Astrocyte (in vitro differentiated cells and primary cell): ENCODE data around the gene CNTNAP2. TPM values are rescaled to one million over a fixed set of nuclear protein-coding genes. Genes with fewer than 3 reads are reported as not detected.

Source experiments
- DNase-seq: peaks from one replicate; pipeline ENCODE4 v3.0.0-alpha.2; 2010; ENCODE audit warnings: low read depth
- FAIRE-seq: peaks from 2 replicates; lab custom pipeline; 2011; peaks lifted over from hg19 to GRCh38; lab: Jason Lieb, UNC
- H2AFZ ChIP-seq: 2 replicates; pipeline ENCODE4 v1.6.0; 2012; ENCODE audit warnings: low read depth, low read length, inconsistent platforms
- H3K27ac ChIP-seq: 2 replicates; pipeline ENCODE4 v1.5.1; 2011; ENCODE audit warnings: low read depth, low read length, inconsistent platforms
- H3K27me3 ChIP-seq: 2 replicates; pipeline ENCODE4 v1.6.0; 2011; ENCODE audit warnings: low read length, inconsistent platforms; ENCODE audit not compliant: insufficient read depth
- H3K36me3 ChIP-seq: 2 replicates; pipeline ENCODE4 v1.5.1; 2011; ENCODE audit warnings: low read length, inconsistent platforms; ENCODE audit not compliant: insufficient read depth
- H3K4me1 ChIP-seq: 2 replicates; pipeline ENCODE4 v1.5.1; 2011; ENCODE audit warnings: low read length, inconsistent platforms; ENCODE audit not compliant: insufficient read depth
- H3K4me2 ChIP-seq: 2 replicates; pipeline ENCODE4 v1.6.0; 2012; ENCODE audit warnings: low read length, inconsistent platforms
- H3K4me3 ChIP-seq: 2 replicates; pipeline ENCODE4 v1.5.1; 2011; ENCODE audit warnings: low read depth, mild to moderate bottlenecking, low read length, inconsistent platforms; ENCODE audit not compliant: insufficient read depth
- H3K79me2 ChIP-seq: 2 replicates; pipeline ENCODE4 v1.6.0; 2012; ENCODE audit warnings: mild to moderate bottlenecking, low read length, inconsistent platforms; ENCODE audit not compliant: insufficient read depth
- H3K9ac ChIP-seq: 2 replicates; pipeline ENCODE4 v1.6.0; 2012; ENCODE audit warnings: mild to moderate bottlenecking, low read length, inconsistent platforms
- H3K9me3 ChIP-seq: 2 replicates; pipeline ENCODE4 v1.5.1; 2012; ENCODE audit warnings: low read depth, mild to moderate bottlenecking, low read length, inconsistent platforms; ENCODE audit not compliant: insufficient read depth
- H4K20me1 ChIP-seq: 2 replicates; pipeline ENCODE4 v1.6.0; 2012; ENCODE audit warnings: low read length, inconsistent platforms; ENCODE audit not compliant: insufficient read depth
- H3K27ac Mint-ChIP-seq: one replicate; pipeline ENCODE4 v1.8.0; 2021; ENCODE audit warnings: mild to moderate bottlenecking, mixed read lengths; ENCODE audit not compliant: unreplicated experiment
- H3K27me3 Mint-ChIP-seq: one replicate; pipeline ENCODE4 v1.8.0; 2021; ENCODE audit warnings: low read depth, mixed read lengths; ENCODE audit not compliant: unreplicated experiment
- H3K36me3 Mint-ChIP-seq: one replicate; pipeline ENCODE4 v1.8.0; 2021; ENCODE audit warnings: low read depth, mixed read lengths; ENCODE audit not compliant: unreplicated experiment
- H3K4me1 Mint-ChIP-seq: one replicate; pipeline ENCODE4 v1.8.0; 2021; ENCODE audit warnings: low read depth, mixed read lengths; ENCODE audit not compliant: unreplicated experiment
- H3K4me3 Mint-ChIP-seq: one replicate; pipeline ENCODE4 v1.8.0; 2021; ENCODE audit warnings: mild to moderate bottlenecking, moderate library complexity, mixed read lengths; ENCODE audit not compliant: unreplicated experiment
- H3K9me3 Mint-ChIP-seq: one replicate; pipeline ENCODE4 v1.8.0; 2021; ENCODE audit warnings: mild to moderate bottlenecking, mixed read lengths; ENCODE audit not compliant: unreplicated experiment
- EZH2 ChIP-seq: IDR thresholded peaks from 2 replicates; pipeline ENCODE4 v1.6.1; 2012; ENCODE audit warnings: mild to moderate bottlenecking, low read length, inconsistent platforms; ENCODE audit not compliant: insufficient read depth
- total RNA-seq: library from RNA; stranded (reverse); gene quantifications from 2 replicates; pipeline ENCODE4 v1.2.1, GENCODE V29; 2021
- TF ChIP-seq, protein P1 (sequence below): IDR thresholded peaks from 2 replicates; pipeline ENCODE4 v1.5.1; 2011; ENCODE audit warnings: low read depth, mild to moderate bottlenecking, inconsistent platforms, low read length, moderate library complexity; ENCODE audit not compliant: insufficient read depth

The CNTNAP2 gene
- total RNA-seq, 1 donor from 2014 or later = 20.0 TPM

DNA sequence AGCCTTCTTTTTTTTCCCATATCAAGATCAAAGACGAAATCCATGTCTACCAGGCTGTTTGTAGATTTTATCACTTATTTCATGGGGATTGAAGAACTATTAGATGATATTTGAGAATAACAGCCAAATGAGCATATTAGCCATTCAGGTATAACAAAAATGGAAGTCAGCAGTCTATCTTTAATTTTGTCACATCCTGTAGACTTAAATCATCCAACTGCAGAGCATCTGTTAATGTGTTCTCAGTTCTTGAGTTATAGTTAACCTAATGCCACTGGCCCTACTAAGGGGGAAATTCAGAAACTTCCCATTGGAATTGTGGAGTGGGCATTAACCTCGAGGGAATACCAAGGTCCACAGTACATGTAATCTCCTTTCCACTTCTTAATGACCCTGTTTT lies 380.1 kb downstream of the CNTNAP2 start:
- H4K20me1 ChIP-seq = no peaks in the 10 kb centered on the region
- no peaks in the 10 kb centered on the region for H3K9me3 ChIP-seq
- H3K27ac ChIP-seq = no peak overlapping the region
- no peak for DNase-seq
- TF ChIP-seq, protein P1, sequence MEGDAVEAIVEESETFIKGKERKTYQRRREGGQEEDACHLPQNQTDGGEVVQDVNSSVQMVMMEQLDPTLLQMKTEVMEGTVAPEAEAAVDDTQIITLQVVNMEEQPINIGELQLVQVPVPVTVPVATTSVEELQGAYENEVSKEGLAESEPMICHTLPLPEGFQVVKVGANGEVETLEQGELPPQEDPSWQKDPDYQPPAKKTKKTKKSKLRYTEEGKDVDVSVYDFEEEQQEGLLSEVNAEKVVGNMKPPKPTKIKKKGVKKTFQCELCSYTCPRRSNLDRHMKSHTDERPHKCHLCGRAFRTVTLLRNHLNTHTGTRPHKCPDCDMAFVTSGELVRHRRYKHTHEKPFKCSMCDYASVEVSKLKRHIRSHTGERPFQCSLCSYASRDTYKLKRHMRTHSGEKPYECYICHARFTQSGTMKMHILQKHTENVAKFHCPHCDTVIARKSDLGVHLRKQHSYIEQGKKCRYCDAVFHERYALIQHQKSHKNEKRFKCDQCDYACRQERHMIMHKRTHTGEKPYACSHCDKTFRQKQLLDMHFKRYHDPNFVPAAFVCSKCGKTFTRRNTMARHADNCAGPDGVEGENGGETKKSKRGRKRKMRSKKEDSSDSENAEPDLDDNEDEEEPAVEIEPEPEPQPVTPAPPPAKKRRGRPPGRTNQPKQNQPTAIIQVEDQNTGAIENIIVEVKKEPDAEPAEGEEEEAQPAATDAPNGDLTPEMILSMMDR = no peak
- no peak for TF ChIP-seq EZH2
- Mint-ChIP-seq H3K4me3 (no peak overlapping the region), H3K27ac (no peak overlapping the region), H3K4me1 (no peaks in the 10 kb centered on the region), H3K9me3 (no peaks in the 10 kb centered on the region), H3K36me3 (no peaks in the 10 kb centered on the region), H3K27me3 (no peaks in the 10 kb centered on the region)
- no peaks in the 10 kb centered on the region for H3K4me1 ChIP-seq
- FAIRE-seq = no peak
- no peak overlapping the region for H2AFZ ChIP-seq
- H3K4me3 ChIP-seq = no peak overlapping the region
- H3K4me2 ChIP-seq = no peak overlapping the region
- H3K36me3 ChIP-seq = no peaks in the 10 kb centered on the region
- H3K27me3 ChIP-seq = no peaks in the 10 kb centered on the region
- H3K9ac ChIP-seq = no peak overlapping the region
- H3K79me2 ChIP-seq = no peaks in the 10 kb centered on the region

DNA sequence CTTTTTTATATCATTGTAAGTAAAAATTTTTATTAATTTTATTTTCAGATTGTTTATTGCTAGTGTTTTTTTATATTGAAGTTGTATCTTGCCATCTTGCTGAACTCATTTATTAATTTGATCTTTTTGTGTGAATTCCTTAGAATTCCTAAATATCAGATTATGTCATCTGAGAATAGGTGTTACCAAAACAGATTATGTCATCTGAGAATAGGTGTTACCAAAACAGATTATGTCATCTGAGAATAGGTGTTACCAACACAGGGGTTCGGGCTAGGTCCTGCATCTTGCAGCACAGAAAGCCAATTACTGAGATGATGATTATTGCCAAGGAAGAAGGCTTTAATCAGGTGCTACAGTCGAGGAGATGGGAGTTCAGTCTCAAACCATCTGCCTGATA lies 383.4 kb downstream of the CNTNAP2 start:
- no peaks in the 10 kb centered on the region for H3K36me3 ChIP-seq
- H3K4me3 ChIP-seq = no peak overlapping the region
- no peak for DNase-seq
- no peaks in the 10 kb centered on the region for H3K27me3 ChIP-seq
- TF ChIP-seq EZH2 = no peak
- TF ChIP-seq, protein P1 = no peak
- no peaks in the 10 kb centered on the region for H4K20me1 ChIP-seq
- H3K9me3 ChIP-seq = peaks cover 9% of the 10 kb centered on the region
- no peaks in the 10 kb centered on the region for H3K4me1 ChIP-seq
- Mint-ChIP-seq H3K4me1 (no peaks in the 10 kb centered on the region), H3K4me3 (no peak overlapping the region), H3K27ac (no peak overlapping the region), H3K27me3 (no peaks in the 10 kb centered on the region), H3K36me3 (no peaks in the 10 kb centered on the region), H3K9me3 (peaks cover 5% of the 10 kb centered on the region)
- H3K79me2 ChIP-seq = no peaks in the 10 kb centered on the region
- H2AFZ ChIP-seq = no peak overlapping the region
- H3K4me2 ChIP-seq = no peak overlapping the region
- FAIRE-seq = no peak
- no peak overlapping the region for H3K27ac ChIP-seq
- no peak overlapping the region for H3K9ac ChIP-seq

DNA sequence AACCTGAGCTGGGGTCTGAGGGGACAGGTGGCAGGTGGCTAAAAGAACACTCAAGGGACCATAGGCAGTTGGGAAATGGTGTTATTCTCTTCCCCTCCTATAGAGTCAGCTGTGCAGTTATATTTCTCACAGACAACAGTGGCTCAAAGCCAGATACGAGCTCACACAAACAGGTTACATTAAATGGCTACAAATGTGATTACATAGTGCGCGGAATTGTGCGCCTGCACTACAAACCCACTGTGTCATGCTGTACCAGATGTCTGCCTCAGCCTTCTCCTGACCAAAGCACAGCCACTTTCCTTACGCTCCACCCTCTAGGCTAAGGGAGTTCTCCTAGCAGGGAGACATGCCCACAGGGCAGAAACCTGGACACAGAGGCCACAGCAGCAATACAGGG lies 387.2 kb downstream of the CNTNAP2 start:
- Histone ChIP-seq H3K4me3 (no peak overlapping the region), H2AFZ (no peak overlapping the region), H3K9me3 (peaks cover 12% of the 10 kb centered on the region), H3K27ac (no peak overlapping the region), H3K4me2 (no peak overlapping the region), H3K36me3 (no peaks in the 10 kb centered on the region), H4K20me1 (no peaks in the 10 kb centered on the region), H3K4me1 (no peaks in the 10 kb centered on the region), H3K79me2 (no peaks in the 10 kb centered on the region), H3K27me3 (no peaks in the 10 kb centered on the region), H3K9ac (no peak overlapping the region)
- H3K27ac Mint-ChIP-seq = no peak overlapping the region
- peaks cover 5% of the 10 kb centered on the region for H3K9me3 Mint-ChIP-seq
- H3K4me1 Mint-ChIP-seq = no peaks in the 10 kb centered on the region
- H3K27me3 Mint-ChIP-seq = no peaks in the 10 kb centered on the region
- DNase-seq (no peak), FAIRE-seq (no peak)
- TF ChIP-seq, protein P1 = no peak
- no peak for TF ChIP-seq EZH2
- H3K36me3 Mint-ChIP-seq = no peaks in the 10 kb centered on the region
- no peak overlapping the region for H3K4me3 Mint-ChIP-seq
